ENCODE results near the gene CDK16. TPM values are rescaled to one million over a fixed set of nuclear protein-coding genes. Genes with fewer than 3 reads are reported as not detected.

The CDK16 gene
- total and polyA plus RNA-seq, 2 donors (not counting 3 experiments of a cell fraction or from before 2014, with no cell fraction given), result 99.9 to 149 TPM

- intact Hi-C loops (cut with micrococcal nuclease) (no loop called here), dilution Hi-C loops (cut with MboI; ENCODE audit: extremely low pct_ligation_motif_present, low sequenced_read_pairs) (no loop called here)
- H3K9me3 ChIP-seq (replicated peaks; ENCODE audit: control insufficient read depth, insufficient read depth, low read length), result no peaks in the 10 kb centered on the region
- no peaks in the 10 kb centered on the region for H3K27me3 ChIP-seq (ENCODE audit: control insufficient read depth in 2 of 2, insufficient read depth in 2 of 2, low read length in 2 of 2)
- no peak overlapping the region for H3K4me2 ChIP-seq (ENCODE audit: insufficient read depth, low read length)
- H3K9ac ChIP-seq (replicated peaks; ENCODE audit: extremely low read depth, insufficient read depth, low read length), result no peak overlapping the region
- no peaks in the 10 kb centered on the region for H4K20me1 ChIP-seq (replicated peaks; ENCODE audit: control insufficient read depth, extremely low read depth, insufficient read depth, low read length)
- no peaks in the 10 kb centered on the region for H3K4me1 ChIP-seq (ENCODE audit: control insufficient read depth, extremely low read depth, insufficient read depth, low read length)
- peaks cover 0 to 27% of the 10 kb centered on the region in 2 experiments for H3K36me3 ChIP-seq (ENCODE audit: control insufficient read depth in 2 of 2, extremely low read depth in 1 of 2, insufficient read depth in 2 of 2, low read length in 2 of 2)
- no peak overlapping the region for H2AFZ ChIP-seq (ENCODE audit: low read depth, low read length)
- TF ChIP-seq MAX (IDR thresholded peaks at IDR 0.05; ENCODE audit: insufficient read depth, insufficient read length) (no peak), GATA2 (IDR thresholded peaks at IDR 0.05; ENCODE audit: insufficient read depth, insufficient read length, low read depth, low read length) (no peak), CTCF (IDR thresholded peaks at IDR 0.05; ENCODE audit: extremely low read depth in 1 of 2, insufficient read depth in 1 of 2, low read depth in 1 of 2, low read length in 2 of 2) (no peak), EZH2 (IDR thresholded peaks at IDR 0.05; ENCODE audit: borderline replicate concordance, low read depth, low read length, severe bottlenecking) (no peak), POLR2AphosphoS5 (IDR thresholded peaks at IDR 0.05; ENCODE audit: insufficient read depth, low read depth, low read length) (no peak), MYC (IDR thresholded peaks at IDR 0.05; ENCODE audit: low read depth, low read length) (no peak), FOS (IDR thresholded peaks at IDR 0.05; ENCODE audit: borderline replicate concordance, insufficient read depth, low read length) (no peak), POLR2A (IDR thresholded peaks at IDR 0.05; ENCODE audit: low read depth, low read length) (no peak), JUN (IDR thresholded peaks at IDR 0.05; ENCODE audit: borderline replicate concordance, insufficient read depth, insufficient read length, low read depth) (no peak)
- no peaks in the 10 kb centered on the region for H3K9me1 ChIP-seq (replicated peaks; ENCODE audit: control insufficient read depth, extremely low read depth, insufficient read depth, low read length)
- ChIA-PET CTCF (no interaction called here), POLR2A (no interaction called here)
- no peak for DNase-seq (ENCODE audit: low read depth, low spot score)
- FAIRE-seq, result no peak
- BruUV-seq (replicated peaks), result no TSS peak
- H3K4me3 ChIP-seq (replicated peaks in 1 of 3; ENCODE audit: insufficient read depth in 1 of 3, low read depth in 1 of 3, low read length in 3 of 3), result no peak overlapping the region
- H3K79me2 ChIP-seq (ENCODE audit: control insufficient read depth, insufficient read depth, low read length), result no peaks in the 10 kb centered on the region
- no peak overlapping the region for H3K27ac ChIP-seq (ENCODE audit: insufficient read depth, low read depth, low read length)
Measured at GRCh38 chrX:47244676-47245075, 26.2 kb downstream of the CDK16 start.

All from endothelial cell of umbilical vein (primary cell).